Lung (tissue), 12 donors: Measurements from ENCODE around the gene C19orf85. TPM values are rescaled to one million over a fixed set of nuclear protein-coding genes. Genes with fewer than 3 reads are reported as not detected.

Experiments
- ATAC-seq: fragments of 200-7000 bp; cut with Tn5 transposase; one replicate; pipeline ENCODE4 v1.9.1; 2020; ENCODE audit warnings: moderate number of reproducible peaks; ENCODE audit not compliant: insufficient read depth, low FRiP score
- DNase-seq, 3 donors: peaks; one replicate each; pipeline ENCODE4 v3.0.0-alpha.2; 2013 to 2017
- H3K27ac ChIP-seq, 2 donors: one replicate each; pipeline ENCODE4 v1.5.1; 2013; ENCODE audit warnings: mild to moderate bottlenecking in 2 of 2, moderate library complexity in 2 of 2, control low read depth in 1 of 2, inconsistent platforms in 1 of 2, low read depth in 1 of 2, low read length in 1 of 2
- H3K27me3 ChIP-seq, 3 donors: one replicate each; pipeline ENCODE4 v1.5.1; 2013; ENCODE audit warnings: low read length in 2 of 3; ENCODE audit not compliant: control insufficient read depth in 3 of 3, insufficient read depth in 3 of 3
- H3K36me3 ChIP-seq, 4 donors: one replicate each; pipeline ENCODE4 v1.5.1; 2013; ENCODE audit warnings: low read length in 4 of 4, mild to moderate bottlenecking in 1 of 4, moderate library complexity in 1 of 4; ENCODE audit not compliant: control insufficient read depth in 4 of 4, insufficient read depth in 4 of 4
- H3K4me1 ChIP-seq, 5 donors: one replicate each; pipeline ENCODE4 v1.5.1; 2013; ENCODE audit warnings: low read length in 5 of 5, mild to moderate bottlenecking in 2 of 5, moderate library complexity in 1 of 5; ENCODE audit not compliant: control insufficient read depth in 5 of 5, insufficient read depth in 5 of 5
- H3K4me3 ChIP-seq: one replicate; pipeline ENCODE4 v1.5.1; 2013; ENCODE audit warnings: mild to moderate bottlenecking, control low read depth, moderate library complexity
- H3K9ac ChIP-seq, 2 donors: one replicate each; pipeline ENCODE4 v1.5.1; 2013; ENCODE audit warnings: low read length in 2 of 2, control low read depth in 1 of 2; ENCODE audit not compliant: insufficient read depth in 1 of 2
- H3K9me3 ChIP-seq, 4 donors: one replicate each; pipeline ENCODE4 v1.5.1; 2013; ENCODE audit warnings: low read length in 3 of 4, mild to moderate bottlenecking in 1 of 4, moderate library complexity in 1 of 4; ENCODE audit not compliant: control insufficient read depth in 4 of 4, insufficient read depth in 3 of 4
- CTCF ChIP-seq: IDR thresholded peaks from 2 replicates; pipeline ENCODE4 v1.5.1; 2012; ENCODE audit warnings: mild to moderate bottlenecking; ENCODE audit errors: control extremely low read depth, extremely low read depth
- WGBS, 2 donors: extraction: QIAGEN DNeasy Blood & Tissue Kit; methylation state at CpG; one replicate each; pipeline ENCODE4 v1.1.7; 2013; 5-methylcytosine and 5-hydroxymethylcytosine counted together
- polyA plus RNA-seq, 2 donors: library from polyadenylated mRNA; stranded (reverse); fragments of 200-250 nt; gene quantifications; one replicate each; pipeline ENCODE4 v1.2.1, GENCODE V29; 2013
- total RNA-seq, 2 donors: library from RNA; depleted of rRNA in 1 of 2; stranded (reverse); fragments of >200 nt in 1 of 2; gene quantifications; one replicate each; pipeline ENCODE4 v1.2.1, GENCODE V29; 2014 to 2021
- donor health status: control.
- donor health status: control.
- donor health status: Bipolar disorder and iron deficiency.
- donor health status: healthy.
- donor health status: DM: yes; HTN: yes; CAD: no.

Gene C19orf85
- total and polyA plus RNA-seq, 4 donors: not detected

GRCh38 chr19:55435020-55435419, 29.5 kb downstream of the C19orf85 start:
- WGBS, 2 donors: 94 to 97% methylated on average over 4 of the region's 4 CpGs
- Histone ChIP-seq H3K27ac (no peak overlapping the region), H3K36me3 (no peaks in the 10 kb centered on the region), H3K4me1 (no peaks in the 10 kb centered on the region), H3K27me3 (peaks cover 8 to 40% (median 28%) of the 10 kb centered on the region in 3 donors), H3K9ac (no peak overlapping the region), H3K9me3 (peaks cover 0 to 9% (median 0%) of the 10 kb centered on the region in 4 donors), H3K4me3 (no peak overlapping the region)
- TF ChIP-seq CTCF: no peak
- no peak for DNase-seq
- ATAC-seq: no peak

- WGBS, 2 donors: 70 to 95% methylated on average over 4 of the region's 4 CpGs
- ATAC-seq: no peak
- H3K27ac ChIP-seq: no peak overlapping the region
- TF ChIP-seq CTCF: no peak
- no peaks in the 10 kb centered on the region for H3K4me1 ChIP-seq
- H3K9me3 ChIP-seq: peaks cover 0 to 9% (median 0%) of the 10 kb centered on the region in 4 donors
- no peaks in the 10 kb centered on the region for H3K36me3 ChIP-seq
- no peak for DNase-seq
- no peak overlapping the region for H3K9ac ChIP-seq
- peaks cover 8 to 36% (median 25%) of the 10 kb centered on the region in 3 donors for H3K27me3 ChIP-seq
- no peak overlapping the region for H3K4me3 ChIP-seq
Measured at GRCh38 chr19:55434356-55434919, 30.1 kb downstream of the C19orf85 start.

- no peak for TF ChIP-seq CTCF
- no peak overlapping the region for H3K4me3 ChIP-seq
- DNase-seq (no peak), ATAC-seq (no peak)
- no peak overlapping the region for H3K27ac ChIP-seq
- H3K4me1 ChIP-seq: no peaks in the 10 kb centered on the region
- H3K9ac ChIP-seq: no peak overlapping the region
- H3K9me3 ChIP-seq: peaks cover 0 to 6% (median 0%) of the 10 kb centered on the region in 4 donors
- no peaks in the 10 kb centered on the region for H3K36me3 ChIP-seq
- 13 to 15% methylated on average over 31 to 48 of the region's 48 CpGs for WGBS, 2 donors
- peaks cover 8 to 32% (median 23%) of the 10 kb centered on the region in 3 donors for H3K27me3 ChIP-seq
Measured at GRCh38 chr19:55433292-55433691, 31.3 kb downstream of the C19orf85 start.
